ENCODE data around the gene WWOX.

- TF ChIP-seq CTCF (IDR thresholded peaks at IDR 0.05), result no peak
- TF ChIP-seq EZH2 (IDR thresholded peaks at IDR 0.05; ENCODE audit: borderline replicate concordance, insufficient read depth, low read depth, low read length, poor library complexity, severe bottlenecking), result no peak
These were observed 362.2 kb downstream of the WWOX start for GRCh38 chr16:78461496-78462287.
